Activated CD4-positive, alpha-beta T cell treated with anti-CD3 and anti-CD28 coated beads for 36 hours (primary cell): ENCODE measurements around the gene POGZ. TPM values are rescaled to one million over a fixed set of nuclear protein-coding genes. Genes with fewer than 3 reads are reported as not detected.
"Not testable (repeated sequence)": the region's sequence is repeated elsewhere in the genome, so short reads cannot be mapped to it uniquely, and the experiment has no call there.

Source experiments
- ATAC-seq: fragments of 200-7000 bp; cut with Tn5 transposase; one replicate; pipeline ENCODE4 v1.10.0; 2021; ENCODE audit warnings: mild to moderate bottlenecking, moderate library complexity
- CTCF ChIA-PET: fragments of 350-600 bp; sonication (Branson Sonifier 250); formaldehyde crosslinking; loops from one replicate; lab custom pipeline; 2021; ENCODE audit warnings: antibody characterized with exemption; lab: Charles Lee
- POLR2A ChIA-PET: fragments of 350-600 bp; sonication (Branson Sonifier 250); formaldehyde crosslinking; loops from one replicate; lab custom pipeline; 2021; ENCODE audit warnings: antibody characterized with exemption, inconsistent platforms; lab: Charles Lee
- DNase-seq: peaks from one replicate; pipeline ENCODE4 v3.0.0-alpha.2; 2020
- H3K27ac Mint-ChIP-seq: one replicate; pipeline ENCODE4 v1.8.0; 2021; ENCODE audit warnings: mixed read lengths
- H3K27me3 Mint-ChIP-seq: one replicate; pipeline ENCODE4 v1.8.0; 2021; ENCODE audit warnings: mixed read lengths
- H3K36me3 Mint-ChIP-seq: one replicate; pipeline ENCODE4 v1.8.0; 2021; ENCODE audit warnings: low read depth, mixed read lengths
- H3K4me1 Mint-ChIP-seq: one replicate; pipeline ENCODE4 v1.8.0; 2021; ENCODE audit warnings: mixed read lengths
- H3K4me3 Mint-ChIP-seq: one replicate; pipeline ENCODE4 v1.8.0; 2021; ENCODE audit warnings: mild to moderate bottlenecking, moderate library complexity, mixed read lengths
- H3K9me3 Mint-ChIP-seq: one replicate; pipeline ENCODE4 v1.8.0; 2021; ENCODE audit warnings: low read depth, mixed read lengths
- intact Hi-C, 2 experiments: fragments of 100-400 bp; cut with DNase I in 1 of 2; cut with micrococcal nuclease in 1 of 2; formaldehyde crosslinking; loops; one replicate each; pipeline versions ENCODE4 v1.14.2 to v1.15.1; 2022 to 2024; cut with DNase I, micrococcal nuclease
- total RNA-seq, 2 experiments: library from RNA; stranded (reverse); gene quantifications; one replicate each; pipeline ENCODE4 v1.2.3, GENCODE V29; 2021

The POGZ gene
- total RNA-seq, 2 experiments from 2014 or later: 81.3 to 104 TPM

- DNase-seq: no peak
- H3K9me3 Mint-ChIP-seq: no peaks in the 10 kb centered on the region
- ChIA-PET POLR2A (interaction anchor here (0.6 to 0.7 kb wide), 2 partner anchors 13 to 17 kb away, joined by 6 read pairs; no protein-coding TSS in a partner anchor), CTCF (interaction anchor here (0.7 to 1.8 kb wide), 5 partner anchors 16 to 287 kb away, joined by 3 to 6 read pairs (median 3); no protein-coding TSS in a partner anchor)
- H3K27ac Mint-ChIP-seq: no peak overlapping the region
- H3K27me3 Mint-ChIP-seq: no peaks in the 10 kb centered on the region
- intact Hi-C loops: loop anchor here in 1 of 2 experiments (10.0 kb wide), 3 partner anchors 87 to 287 kb away; no protein-coding TSS in a partner anchor
- H3K4me3 Mint-ChIP-seq: no peak overlapping the region
- ATAC-seq: no peak
- peaks cover 7% of the 10 kb centered on the region for H3K36me3 Mint-ChIP-seq
- peaks cover 41% of the 10 kb centered on the region for H3K4me1 Mint-ChIP-seq
Observed at GRCh38 chr1:151447696-151448095, 11.6 kb downstream of the POGZ start.

GRCh38 chr1:151444783-151445177 lies 14.5 kb downstream of the POGZ start:
- ATAC-seq (no peak), DNase-seq (no peak)
- Mint-ChIP-seq H3K27ac (peak overlapping the region; percentile 42), H3K36me3 (peaks cover 19% of the 10 kb centered on the region), H3K4me3 (no peak overlapping the region), H3K27me3 (no peaks in the 10 kb centered on the region), H3K4me1 (peaks cover 54% of the 10 kb centered on the region), H3K9me3 (no peaks in the 10 kb centered on the region)
- POLR2A ChIA-PET: no interaction called here
- CTCF ChIA-PET: interaction anchor here (0.6 to 2.2 kb wide), 22 partner anchors 9 to 390 kb away, joined by 3 to 15 read pairs (median 6); partner anchors contain the start of genes CGN, POGZ and TUFT1
- intact Hi-C loops: loop anchor here (1.0 to 10.0 kb wide), 11 partner anchors 13 to 393 kb away; partner anchors contain the start of genes C2CD4D (in 1 of the 2), CGN (in 1 of the 2), POGZ (in 1 of the 2) and TUFT1 (in 1 of the 2)

- Mint-ChIP-seq H3K36me3 (peaks cover 21% of the 10 kb centered on the region), H3K9me3 (no peaks in the 10 kb centered on the region), H3K4me1 (peaks cover 59% of the 10 kb centered on the region), H3K27me3 (no peaks in the 10 kb centered on the region), H3K27ac (peak overlapping the region; percentile 42), H3K4me3 (no peak overlapping the region)
- ChIA-PET CTCF (interaction anchor here (0.7 to 2.2 kb wide), 24 partner anchors 9 to 465 kb away, joined by 3 to 15 read pairs (median 6); partner anchors contain the start of genes CGN, POGZ, THEM4 and TUFT1), POLR2A (interaction anchor here (0.6 to 1.0 kb wide), 5 partner anchors 13 to 402 kb away, joined by 3 to 4 read pairs (median 3); partner anchors contain the start of gene CGN)
- peak; percentile 96 for ATAC-seq
- intact Hi-C loops: loop anchor here (1.0 to 10.0 kb wide), 11 partner anchors 13 to 393 kb away; partner anchors contain the start of genes C2CD4D (in 1 of the 2), CGN (in 1 of the 2), POGZ (in 1 of the 2) and TUFT1 (in 1 of the 2)
- peak; percentile 80 for DNase-seq
Observed at GRCh38 chr1:151443846-151444782, 15.2 kb downstream of the POGZ start.

DNA sequence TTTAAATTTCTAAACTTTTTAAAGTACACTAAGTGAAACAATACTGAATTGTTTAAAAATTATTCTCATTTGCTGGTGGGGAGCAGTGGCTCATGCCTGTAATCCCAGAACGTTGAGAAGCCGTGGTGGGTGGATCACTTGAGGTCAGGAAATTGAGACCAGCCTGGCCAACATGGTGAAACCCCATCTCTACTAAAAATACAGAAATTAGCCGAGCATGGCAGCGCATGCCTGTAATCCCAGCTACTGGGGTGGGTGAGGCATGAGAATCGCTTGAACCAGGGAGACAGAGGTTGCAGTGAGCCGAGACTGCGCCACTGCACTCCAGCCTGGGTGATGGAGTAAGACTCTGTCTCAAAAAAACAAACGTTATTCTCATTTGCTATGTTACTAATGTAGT lies 21.9 kb downstream of the POGZ start:
- H3K36me3 Mint-ChIP-seq: peaks cover 29% of the 10 kb centered on the region
- H3K9me3 Mint-ChIP-seq, POLR2A ChIA-PET, H3K27ac Mint-ChIP-seq, ATAC-seq, H3K4me3 Mint-ChIP-seq, DNase-seq, H3K27me3 Mint-ChIP-seq, intact Hi-C loops: not testable (repeated sequence)
- CTCF ChIA-PET: interaction anchor here (1.2 kb wide), 1 partner anchor 16 kb away, joined by 3 read pairs; no protein-coding TSS in a partner anchor
- peaks cover 53% of the 10 kb centered on the region for H3K4me1 Mint-ChIP-seq

DNA sequence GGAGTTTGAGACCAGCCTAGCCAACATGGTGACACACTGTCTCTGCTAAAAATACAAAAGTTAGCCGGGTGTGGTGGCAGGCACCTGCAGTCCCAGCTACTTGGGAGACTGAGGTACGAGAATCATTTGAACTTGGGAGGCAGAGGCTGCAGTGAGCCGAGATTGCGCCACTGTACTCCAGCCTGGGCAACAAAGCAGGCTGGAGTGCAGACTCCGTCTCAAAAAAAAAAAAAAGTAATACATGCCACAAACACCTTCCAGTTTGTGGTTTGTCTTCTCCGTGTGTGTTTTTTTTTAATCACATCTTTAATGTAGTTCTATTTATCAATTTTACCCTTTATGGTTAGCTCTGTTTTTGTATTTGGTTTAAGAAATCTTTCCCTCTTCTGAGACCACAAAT lies 22.3 kb downstream of the POGZ start:
- ChIA-PET CTCF (interaction anchor here (1.2 kb wide), 1 partner anchor 16 kb away, joined by 3 read pairs; no protein-coding TSS in a partner anchor), POLR2A (no interaction called here)
- Mint-ChIP-seq H3K9me3 (no peaks in the 10 kb centered on the region), H3K4me3 (no peak overlapping the region), H3K27me3 (no peaks in the 10 kb centered on the region), H3K4me1 (peaks cover 53% of the 10 kb centered on the region), H3K36me3 (peaks cover 29% of the 10 kb centered on the region), H3K27ac (no peak overlapping the region)
- no peak for ATAC-seq
- intact Hi-C loops: no loop called here
- DNase-seq: no peak

DNA sequence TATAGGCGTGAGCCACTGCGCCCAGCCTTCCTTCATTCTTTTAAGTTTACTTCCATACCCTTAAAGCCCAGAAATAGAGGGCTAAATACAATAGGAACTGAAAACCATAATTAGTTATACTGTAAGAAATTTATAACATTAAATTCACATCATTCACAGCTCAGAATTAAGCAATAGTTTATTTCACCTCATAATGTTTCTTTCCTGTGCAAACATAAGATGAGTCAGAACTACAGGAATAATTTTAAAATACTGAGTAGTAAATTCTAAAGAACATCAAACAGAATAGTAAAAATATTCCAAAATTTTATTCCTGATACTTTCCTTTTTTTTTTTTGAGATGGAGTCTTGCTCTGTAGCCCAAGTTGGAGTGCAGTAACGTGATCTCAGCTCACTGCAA lies 24.1 kb downstream of the POGZ start:
- H3K4me1 Mint-ChIP-seq: peaks cover 41% of the 10 kb centered on the region

DNA sequence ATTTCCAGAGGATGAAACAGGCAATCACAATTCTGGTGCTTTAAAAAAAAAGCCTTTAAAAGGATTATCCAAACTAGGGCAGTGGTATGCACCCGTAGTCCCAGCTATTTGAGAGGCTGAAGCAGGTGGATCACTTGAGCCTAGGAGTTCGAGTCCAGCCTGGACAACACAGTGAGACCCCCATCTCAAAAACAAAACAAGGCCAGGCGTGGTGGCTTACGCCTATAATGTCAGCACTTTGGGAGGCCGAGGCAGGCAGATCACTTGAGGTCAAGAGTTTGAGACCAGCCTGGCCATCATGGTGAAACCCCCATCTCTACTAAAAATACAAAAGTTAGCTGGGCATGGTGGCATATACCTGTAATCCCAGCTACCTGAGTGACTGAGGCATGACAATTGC lies 25.5 kb downstream of the POGZ start:
- CTCF ChIA-PET: interaction anchor here (0.6 to 0.7 kb wide), 2 partner anchors 33 to 428 kb away, joined by 3 read pairs; no protein-coding TSS in a partner anchor
- POLR2A ChIA-PET, intact Hi-C loops: not testable (repeated sequence)

More for the DNA sequence above, 24.1 kb downstream of the POGZ start:
- ChIA-PET CTCF (interaction anchor here (0.6 to 1.4 kb wide), 5 partner anchors 10 to 351 kb away, joined by 3 to 8 read pairs (median 3); no protein-coding TSS in a partner anchor), POLR2A (interaction anchor here (0.5 kb wide), 1 partner anchor 30 kb away, joined by 4 read pairs; no protein-coding TSS in a partner anchor)
- Mint-ChIP-seq H3K27ac (no peak overlapping the region), H3K4me3 (no peak overlapping the region), H3K27me3 (no peaks in the 10 kb centered on the region), H3K36me3 (peaks cover 18% of the 10 kb centered on the region), H3K9me3 (no peaks in the 10 kb centered on the region)
- intact Hi-C loops: no loop called here
- no peak for ATAC-seq
- DNase-seq: no peak

GRCh38 chr1:151428068-151428467 lies 31.2 kb downstream of the POGZ start:
- Mint-ChIP-seq H3K27me3 (no peaks in the 10 kb centered on the region), H3K4me3 (no peak overlapping the region), H3K36me3 (peaks cover 44% of the 10 kb centered on the region), H3K9me3 (no peaks in the 10 kb centered on the region), H3K27ac (no peak overlapping the region), H3K4me1 (peaks cover 2% of the 10 kb centered on the region)
- POLR2A ChIA-PET: no interaction called here
- CTCF ChIA-PET: interaction anchor here (1.0 kb wide), 1 partner anchor 166 kb away, joined by 3 read pairs; no protein-coding TSS in a partner anchor
- intact Hi-C loops: no loop called here
- DNase-seq: no peak
- ATAC-seq: no peak

More for the DNA sequence above, 25.5 kb downstream of the POGZ start:
- H3K27me3 Mint-ChIP-seq, H3K4me3 Mint-ChIP-seq, H3K9me3 Mint-ChIP-seq, DNase-seq, H3K27ac Mint-ChIP-seq, ATAC-seq: not testable (repeated sequence)
- H3K36me3 Mint-ChIP-seq: peaks cover 21% of the 10 kb centered on the region
- H3K4me1 Mint-ChIP-seq: peaks cover 32% of the 10 kb centered on the region

- Mint-ChIP-seq H3K27ac (no peak overlapping the region), H3K36me3 (peaks cover 49% of the 10 kb centered on the region), H3K4me3 (no peak overlapping the region), H3K9me3 (no peaks in the 10 kb centered on the region), H3K27me3 (no peaks in the 10 kb centered on the region), H3K4me1 (peaks cover under 1% of the 10 kb centered on the region)
- intact Hi-C loops: no loop called here
- ChIA-PET POLR2A (no interaction called here), CTCF (interaction anchor here (0.6 to 1.1 kb wide), 2 partner anchors 111 to 970 kb away, joined by 3 read pairs; no protein-coding TSS in a partner anchor)
- ATAC-seq (no peak), DNase-seq (no peak)
Observed at GRCh38 chr1:151425103-151425502, 34.2 kb downstream of the POGZ start.

- intact Hi-C loops: no loop called here
- POLR2A ChIA-PET: interaction anchor here (1.1 kb wide), 1 partner anchor 18 kb away, joined by 3 read pairs; no protein-coding TSS in a partner anchor
- DNase-seq (no peak), ATAC-seq (no peak)
- Mint-ChIP-seq H3K4me3 (no peak overlapping the region), H3K27ac (no peak overlapping the region), H3K36me3 (peaks cover 43% of the 10 kb centered on the region), H3K9me3 (no peaks in the 10 kb centered on the region), H3K27me3 (no peaks in the 10 kb centered on the region), H3K4me1 (no peaks in the 10 kb centered on the region)
- CTCF ChIA-PET: interaction anchor here (1.5 kb wide), 1 partner anchor 64 kb away, joined by 4 read pairs; no protein-coding TSS in a partner anchor
Observed at GRCh38 chr1:151419819-151420218, 39.5 kb downstream of the POGZ start.
